ENCODE measurements around the gene SSH2. TPM values are rescaled to one million over a fixed set of nuclear protein-coding genes. Genes with fewer than 3 reads are reported as not detected.

Gene SSH2
- total and polyA plus RNA-seq, 9 of the 15 experiments (the other 6 are each of a cell fraction or from before 2014, with no cell fraction given): 3.9 to 16.1 (median 10.2) TPM

- TF ChIP-seq, protein P1, sequence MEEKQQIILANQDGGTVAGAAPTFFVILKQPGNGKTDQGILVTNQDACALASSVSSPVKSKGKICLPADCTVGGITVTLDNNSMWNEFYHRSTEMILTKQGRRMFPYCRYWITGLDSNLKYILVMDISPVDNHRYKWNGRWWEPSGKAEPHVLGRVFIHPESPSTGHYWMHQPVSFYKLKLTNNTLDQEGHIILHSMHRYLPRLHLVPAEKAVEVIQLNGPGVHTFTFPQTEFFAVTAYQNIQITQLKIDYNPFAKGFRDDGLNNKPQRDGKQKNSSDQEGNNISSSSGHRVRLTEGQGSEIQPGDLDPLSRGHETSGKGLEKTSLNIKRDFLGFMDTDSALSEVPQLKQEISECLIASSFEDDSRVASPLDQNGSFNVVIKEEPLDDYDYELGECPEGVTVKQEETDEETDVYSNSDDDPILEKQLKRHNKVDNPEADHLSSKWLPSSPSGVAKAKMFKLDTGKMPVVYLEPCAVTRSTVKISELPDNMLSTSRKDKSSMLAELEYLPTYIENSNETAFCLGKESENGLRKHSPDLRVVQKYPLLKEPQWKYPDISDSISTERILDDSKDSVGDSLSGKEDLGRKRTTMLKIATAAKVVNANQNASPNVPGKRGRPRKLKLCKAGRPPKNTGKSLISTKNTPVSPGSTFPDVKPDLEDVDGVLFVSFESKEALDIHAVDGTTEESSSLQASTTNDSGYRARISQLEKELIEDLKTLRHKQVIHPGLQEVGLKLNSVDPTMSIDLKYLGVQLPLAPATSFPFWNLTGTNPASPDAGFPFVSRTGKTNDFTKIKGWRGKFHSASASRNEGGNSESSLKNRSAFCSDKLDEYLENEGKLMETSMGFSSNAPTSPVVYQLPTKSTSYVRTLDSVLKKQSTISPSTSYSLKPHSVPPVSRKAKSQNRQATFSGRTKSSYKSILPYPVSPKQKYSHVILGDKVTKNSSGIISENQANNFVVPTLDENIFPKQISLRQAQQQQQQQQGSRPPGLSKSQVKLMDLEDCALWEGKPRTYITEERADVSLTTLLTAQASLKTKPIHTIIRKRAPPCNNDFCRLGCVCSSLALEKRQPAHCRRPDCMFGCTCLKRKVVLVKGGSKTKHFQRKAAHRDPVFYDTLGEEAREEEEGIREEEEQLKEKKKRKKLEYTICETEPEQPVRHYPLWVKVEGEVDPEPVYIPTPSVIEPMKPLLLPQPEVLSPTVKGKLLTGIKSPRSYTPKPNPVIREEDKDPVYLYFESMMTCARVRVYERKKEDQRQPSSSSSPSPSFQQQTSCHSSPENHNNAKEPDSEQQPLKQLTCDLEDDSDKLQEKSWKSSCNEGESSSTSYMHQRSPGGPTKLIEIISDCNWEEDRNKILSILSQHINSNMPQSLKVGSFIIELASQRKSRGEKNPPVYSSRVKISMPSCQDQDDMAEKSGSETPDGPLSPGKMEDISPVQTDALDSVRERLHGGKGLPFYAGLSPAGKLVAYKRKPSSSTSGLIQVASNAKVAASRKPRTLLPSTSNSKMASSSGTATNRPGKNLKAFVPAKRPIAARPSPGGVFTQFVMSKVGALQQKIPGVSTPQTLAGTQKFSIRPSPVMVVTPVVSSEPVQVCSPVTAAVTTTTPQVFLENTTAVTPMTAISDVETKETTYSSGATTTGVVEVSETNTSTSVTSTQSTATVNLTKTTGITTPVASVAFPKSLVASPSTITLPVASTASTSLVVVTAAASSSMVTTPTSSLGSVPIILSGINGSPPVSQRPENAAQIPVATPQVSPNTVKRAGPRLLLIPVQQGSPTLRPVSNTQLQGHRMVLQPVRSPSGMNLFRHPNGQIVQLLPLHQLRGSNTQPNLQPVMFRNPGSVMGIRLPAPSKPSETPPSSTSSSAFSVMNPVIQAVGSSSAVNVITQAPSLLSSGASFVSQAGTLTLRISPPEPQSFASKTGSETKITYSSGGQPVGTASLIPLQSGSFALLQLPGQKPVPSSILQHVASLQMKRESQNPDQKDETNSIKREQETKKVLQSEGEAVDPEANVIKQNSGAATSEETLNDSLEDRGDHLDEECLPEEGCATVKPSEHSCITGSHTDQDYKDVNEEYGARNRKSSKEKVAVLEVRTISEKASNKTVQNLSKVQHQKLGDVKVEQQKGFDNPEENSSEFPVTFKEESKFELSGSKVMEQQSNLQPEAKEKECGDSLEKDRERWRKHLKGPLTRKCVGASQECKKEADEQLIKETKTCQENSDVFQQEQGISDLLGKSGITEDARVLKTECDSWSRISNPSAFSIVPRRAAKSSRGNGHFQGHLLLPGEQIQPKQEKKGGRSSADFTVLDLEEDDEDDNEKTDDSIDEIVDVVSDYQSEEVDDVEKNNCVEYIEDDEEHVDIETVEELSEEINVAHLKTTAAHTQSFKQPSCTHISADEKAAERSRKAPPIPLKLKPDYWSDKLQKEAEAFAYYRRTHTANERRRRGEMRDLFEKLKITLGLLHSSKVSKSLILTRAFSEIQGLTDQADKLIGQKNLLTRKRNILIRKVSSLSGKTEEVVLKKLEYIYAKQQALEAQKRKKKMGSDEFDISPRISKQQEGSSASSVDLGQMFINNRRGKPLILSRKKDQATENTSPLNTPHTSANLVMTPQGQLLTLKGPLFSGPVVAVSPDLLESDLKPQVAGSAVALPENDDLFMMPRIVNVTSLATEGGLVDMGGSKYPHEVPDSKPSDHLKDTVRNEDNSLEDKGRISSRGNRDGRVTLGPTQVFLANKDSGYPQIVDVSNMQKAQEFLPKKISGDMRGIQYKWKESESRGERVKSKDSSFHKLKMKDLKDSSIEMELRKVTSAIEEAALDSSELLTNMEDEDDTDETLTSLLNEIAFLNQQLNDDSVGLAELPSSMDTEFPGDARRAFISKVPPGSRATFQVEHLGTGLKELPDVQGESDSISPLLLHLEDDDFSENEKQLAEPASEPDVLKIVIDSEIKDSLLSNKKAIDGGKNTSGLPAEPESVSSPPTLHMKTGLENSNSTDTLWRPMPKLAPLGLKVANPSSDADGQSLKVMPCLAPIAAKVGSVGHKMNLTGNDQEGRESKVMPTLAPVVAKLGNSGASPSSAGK (IDR thresholded peaks at IDR 0.05): peak; percentile 53
- TF ChIP-seq ZNF785 (CRISPR knock-in tag; IDR thresholded peaks at IDR 0.05): no peak
- no peak for TF ChIP-seq C11orf30 (IDR thresholded peaks at IDR 0.05; ENCODE audit: low read depth)
- TF ChIP-seq CTBP1 (IDR thresholded peaks at IDR 0.05; ENCODE audit: borderline replicate concordance): peak; percentile 66
- TF ChIP-seq GATAD2A (IDR thresholded peaks at IDR 0.05): peak; percentile 69; the same call in 1 of the 2 replicates
- peak; percentile 86 for TF ChIP-seq HDAC2 (IDR thresholded peaks at IDR 0.05)
- TF ChIP-seq FOXK2 (conservative IDR thresholded peaks at IDR 0.05 in 1 of 2, IDR thresholded peaks at IDR 0.05 in 1 of 2; ENCODE audit: low read depth in 2 of 2): peak in 1 of 2 experiments; percentile 20; a peak in 1 of 4 replicates
- peak; percentile 45; the same call in 1 of the 2 replicates for TF ChIP-seq ZNF197 (CRISPR knock-in tag; IDR thresholded peaks at IDR 0.05; ENCODE audit: low read depth)
- TF ChIP-seq SMARCB1 (IDR thresholded peaks at IDR 0.05; ENCODE audit: insufficient read length, low read depth): no peak
- no peak for TF ChIP-seq POLR2AphosphoS2 (IDR thresholded peaks at IDR 0.05; ENCODE audit: low read length)
- TF ChIP-seq RCOR1 (IDR thresholded peaks at IDR 0.05; ENCODE audit: borderline replicate concordance in 1 of 2, low read depth in 2 of 2, low read length in 2 of 2): peak in 1 of 2 experiments; percentile 87; a peak in 1 of 4 replicates
- TF ChIP-seq CXXC5 (CRISPR knock-in tag; IDR thresholded peaks at IDR 0.05): peak; percentile 43; the same call in 1 of the 2 replicates
- peak; percentile 51 for TF ChIP-seq ETV1 (tag; conservative IDR thresholded peaks at IDR 0.05; ENCODE audit: low read depth)
- no peak for TF ChIP-seq ZSCAN32 (CRISPR knock-in tag; IDR thresholded peaks at IDR 0.05)
- peak; percentile 73 for TF ChIP-seq SMAD4 (CRISPR knock-in tag; conservative IDR thresholded peaks at IDR 0.05)
- peak; percentile 82 for TF ChIP-seq EP300 (IDR thresholded peaks at IDR 0.05; ENCODE audit: low read length)
- peak; percentile 100 for TF ChIP-seq HMBOX1 (IDR thresholded peaks at IDR 0.05)
- TF ChIP-seq SOX6 (IDR thresholded peaks at IDR 0.05): peak; percentile 82
Observed at GRCh38 chr17:29710891-29711418, 219.1 kb downstream of the SSH2 start (continued).
